ENCODE results near the gene TDRD15. TPM values are rescaled to one million over a fixed set of nuclear protein-coding genes. Genes with fewer than 3 reads are reported as not detected.
A peak's percentile ranks its signal among the peaks of the same experiment; 100 is the strongest.

The TDRD15 gene
- total and polyA plus RNA-seq, 2 experiments from 2014 or later: 0.07 TPM; not detected in 1

DNA sequence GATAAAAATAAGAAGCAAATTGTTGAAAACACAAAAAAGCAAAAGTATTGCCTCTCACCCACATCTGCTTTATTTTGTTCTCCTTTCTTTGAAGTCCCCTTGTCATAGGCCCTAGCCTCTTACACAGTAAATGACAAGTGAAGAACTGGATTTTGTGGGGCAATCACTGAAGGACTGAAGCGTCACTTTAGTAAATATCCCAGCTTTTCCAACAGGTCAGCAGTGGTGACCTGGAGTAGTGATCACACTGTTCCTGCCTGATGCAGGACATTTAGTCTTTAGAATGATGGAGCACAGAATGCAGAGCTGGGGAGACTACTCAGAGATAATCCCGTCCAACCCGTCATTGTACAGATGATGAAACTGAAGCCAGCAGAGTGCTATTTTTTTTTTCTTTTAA, 28.1 kb upstream of the TDRD15 start (continued):
- TF ChIP-seq STAT1 (IDR thresholded peaks at IDR 0.05; ENCODE audit: unreplicated experiment) (no peak), NANOG (IDR thresholded peaks at IDR 0.05; ENCODE audit: borderline replicate concordance) (no peak), JUNB (IDR thresholded peaks at IDR 0.05; ENCODE audit: unreplicated experiment) (no peak), EZH2 (IDR thresholded peaks at IDR 0.05; ENCODE audit: low read depth, unreplicated experiment) (no peak), EZH2phosphoT487 (IDR thresholded peaks at IDR 0.05; ENCODE audit: unreplicated experiment) (no peak), ZNF114 (CRISPR knock-in tag; IDR thresholded peaks at IDR 0.05) (no peak), ZNF331 (CRISPR knock-in tag; IDR thresholded peaks at IDR 0.05; ENCODE audit: low read depth) (no peak)
- TF ChIP-seq, protein P1, sequence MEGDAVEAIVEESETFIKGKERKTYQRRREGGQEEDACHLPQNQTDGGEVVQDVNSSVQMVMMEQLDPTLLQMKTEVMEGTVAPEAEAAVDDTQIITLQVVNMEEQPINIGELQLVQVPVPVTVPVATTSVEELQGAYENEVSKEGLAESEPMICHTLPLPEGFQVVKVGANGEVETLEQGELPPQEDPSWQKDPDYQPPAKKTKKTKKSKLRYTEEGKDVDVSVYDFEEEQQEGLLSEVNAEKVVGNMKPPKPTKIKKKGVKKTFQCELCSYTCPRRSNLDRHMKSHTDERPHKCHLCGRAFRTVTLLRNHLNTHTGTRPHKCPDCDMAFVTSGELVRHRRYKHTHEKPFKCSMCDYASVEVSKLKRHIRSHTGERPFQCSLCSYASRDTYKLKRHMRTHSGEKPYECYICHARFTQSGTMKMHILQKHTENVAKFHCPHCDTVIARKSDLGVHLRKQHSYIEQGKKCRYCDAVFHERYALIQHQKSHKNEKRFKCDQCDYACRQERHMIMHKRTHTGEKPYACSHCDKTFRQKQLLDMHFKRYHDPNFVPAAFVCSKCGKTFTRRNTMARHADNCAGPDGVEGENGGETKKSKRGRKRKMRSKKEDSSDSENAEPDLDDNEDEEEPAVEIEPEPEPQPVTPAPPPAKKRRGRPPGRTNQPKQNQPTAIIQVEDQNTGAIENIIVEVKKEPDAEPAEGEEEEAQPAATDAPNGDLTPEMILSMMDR (conservative IDR thresholded peaks at IDR 0.05; ENCODE audit: low read depth in 2 of 2): no peak
- TF ChIP-seq, protein P2, sequence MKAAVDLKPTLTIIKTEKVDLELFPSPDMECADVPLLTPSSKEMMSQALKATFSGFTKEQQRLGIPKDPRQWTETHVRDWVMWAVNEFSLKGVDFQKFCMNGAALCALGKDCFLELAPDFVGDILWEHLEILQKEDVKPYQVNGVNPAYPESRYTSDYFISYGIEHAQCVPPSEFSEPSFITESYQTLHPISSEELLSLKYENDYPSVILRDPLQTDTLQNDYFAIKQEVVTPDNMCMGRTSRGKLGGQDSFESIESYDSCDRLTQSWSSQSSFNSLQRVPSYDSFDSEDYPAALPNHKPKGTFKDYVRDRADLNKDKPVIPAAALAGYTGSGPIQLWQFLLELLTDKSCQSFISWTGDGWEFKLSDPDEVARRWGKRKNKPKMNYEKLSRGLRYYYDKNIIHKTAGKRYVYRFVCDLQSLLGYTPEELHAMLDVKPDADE (IDR thresholded peaks at IDR 0.05): no peak
- TF ChIP-seq, protein P3, sequence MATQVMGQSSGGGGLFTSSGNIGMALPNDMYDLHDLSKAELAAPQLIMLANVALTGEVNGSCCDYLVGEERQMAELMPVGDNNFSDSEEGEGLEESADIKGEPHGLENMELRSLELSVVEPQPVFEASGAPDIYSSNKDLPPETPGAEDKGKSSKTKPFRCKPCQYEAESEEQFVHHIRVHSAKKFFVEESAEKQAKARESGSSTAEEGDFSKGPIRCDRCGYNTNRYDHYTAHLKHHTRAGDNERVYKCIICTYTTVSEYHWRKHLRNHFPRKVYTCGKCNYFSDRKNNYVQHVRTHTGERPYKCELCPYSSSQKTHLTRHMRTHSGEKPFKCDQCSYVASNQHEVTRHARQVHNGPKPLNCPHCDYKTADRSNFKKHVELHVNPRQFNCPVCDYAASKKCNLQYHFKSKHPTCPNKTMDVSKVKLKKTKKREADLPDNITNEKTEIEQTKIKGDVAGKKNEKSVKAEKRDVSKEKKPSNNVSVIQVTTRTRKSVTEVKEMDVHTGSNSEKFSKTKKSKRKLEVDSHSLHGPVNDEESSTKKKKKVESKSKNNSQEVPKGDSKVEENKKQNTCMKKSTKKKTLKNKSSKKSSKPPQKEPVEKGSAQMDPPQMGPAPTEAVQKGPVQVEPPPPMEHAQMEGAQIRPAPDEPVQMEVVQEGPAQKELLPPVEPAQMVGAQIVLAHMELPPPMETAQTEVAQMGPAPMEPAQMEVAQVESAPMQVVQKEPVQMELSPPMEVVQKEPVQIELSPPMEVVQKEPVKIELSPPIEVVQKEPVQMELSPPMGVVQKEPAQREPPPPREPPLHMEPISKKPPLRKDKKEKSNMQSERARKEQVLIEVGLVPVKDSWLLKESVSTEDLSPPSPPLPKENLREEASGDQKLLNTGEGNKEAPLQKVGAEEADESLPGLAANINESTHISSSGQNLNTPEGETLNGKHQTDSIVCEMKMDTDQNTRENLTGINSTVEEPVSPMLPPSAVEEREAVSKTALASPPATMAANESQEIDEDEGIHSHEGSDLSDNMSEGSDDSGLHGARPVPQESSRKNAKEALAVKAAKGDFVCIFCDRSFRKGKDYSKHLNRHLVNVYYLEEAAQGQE (IDR thresholded peaks at IDR 0.05; ENCODE audit: unreplicated experiment): no peak

DNA sequence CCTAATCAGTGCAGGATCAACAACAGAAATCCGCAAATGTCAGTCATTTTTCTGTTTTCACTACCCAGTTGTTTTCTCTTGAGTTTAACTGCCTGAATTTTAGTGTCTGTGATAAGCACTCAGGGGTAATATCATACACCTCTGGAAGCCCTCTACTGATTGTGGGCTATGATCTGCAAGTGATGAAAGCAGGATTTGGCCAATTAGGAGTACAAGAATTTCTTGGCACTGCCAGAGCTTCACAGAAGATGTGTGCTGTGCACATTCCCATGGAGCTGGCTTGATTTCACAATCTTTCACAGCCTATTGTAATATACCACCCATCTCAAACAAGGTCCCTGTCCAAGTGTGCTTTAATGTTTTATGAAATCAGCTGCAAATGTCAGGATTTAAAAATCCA, 27.3 kb upstream of the TDRD15 start:
- H3K27ac Mint-ChIP-seq: no peak overlapping the region
- no peak overlapping the region for H3K27ac ChIP-seq (ENCODE audit: low read depth)
- H3K4me3 ChIP-seq: no peak overlapping the region
- peaks cover 15% of the 10 kb centered on the region; the same call in 1 of the 2 replicates for H3K4me1 ChIP-seq (ENCODE audit: insufficient read depth)
- no peaks in the 10 kb centered on the region for H3K27me3 ChIP-seq (ENCODE audit: insufficient read depth)
- H3K9me2 ChIP-seq (ENCODE audit: insufficient read depth): no peaks in the 10 kb centered on the region
- H3K4me3 Mint-ChIP-seq: no peak overlapping the region
- no peaks in the 10 kb centered on the region for H3F3A ChIP-seq (replicated peaks; ENCODE audit: low read depth)
- no peaks in the 10 kb centered on the region for H3K36me3 Mint-ChIP-seq (ENCODE audit: low read depth)
- DNase-seq (ENCODE audit: low spot score): no peak
- H3K9me3 Mint-ChIP-seq: no peaks in the 10 kb centered on the region; the same call in 2 of the 3 replicates
- no peaks in the 10 kb centered on the region for H3K36me3 ChIP-seq (ENCODE audit: insufficient read depth)
- H4K20me1 ChIP-seq (replicated peaks; ENCODE audit: insufficient read depth): no peaks in the 10 kb centered on the region
- H3K79me2 ChIP-seq (replicated peaks; ENCODE audit: insufficient read depth): no peaks in the 10 kb centered on the region
- no peak for ATAC-seq
- peaks cover 26% of the 10 kb centered on the region for H3K4me1 Mint-ChIP-seq
- H2AFZ ChIP-seq: peak overlapping the region; percentile 63; the same call in 1 of the 2 replicates
- H3K27me3 Mint-ChIP-seq (ENCODE audit: insufficient read depth, low read depth, poor library complexity): no peaks in the 10 kb centered on the region
- TF ChIP-seq JUNB (IDR thresholded peaks at IDR 0.05; ENCODE audit: unreplicated experiment): no peak
- no peak for TF ChIP-seq POLR2AphosphoS5 (IDR thresholded peaks at IDR 0.05; ENCODE audit: low read depth)
- no peak for TF ChIP-seq ZNF331 (CRISPR knock-in tag; IDR thresholded peaks at IDR 0.05; ENCODE audit: low read depth)
- TF ChIP-seq, protein P3 (IDR thresholded peaks at IDR 0.05; ENCODE audit: unreplicated experiment): no peak
- TF ChIP-seq, protein P1 (conservative IDR thresholded peaks at IDR 0.05; ENCODE audit: low read depth in 2 of 2): no peak
- no peak for TF ChIP-seq EZH2phosphoT487 (IDR thresholded peaks at IDR 0.05; ENCODE audit: unreplicated experiment)
- H3K4me2 ChIP-seq: no peak overlapping the region
